Central memory CD4-positive, alpha-beta T cell (primary cell): Measurements from ENCODE around the gene CSK.

Experiments used
- DNase-seq: peaks from one replicate; pipeline ENCODE4 v3.0.0; 2022

Gene CSK

GRCh38 chr15:74845208-74845568 is 63.3 kb downstream of the CSK start:
- DNase-seq = peak; percentile 55

GRCh38 chr15:74845581-74845980 is 63.7 kb downstream of the CSK start:
- peak; percentile 25 for DNase-seq

GRCh38 chr15:74847432-74847831 is 65.6 kb downstream of the CSK start:
- no peak for DNase-seq

- DNase-seq = no peak
Measured at GRCh38 chr15:74850393-74850792, 68.5 kb downstream of the CSK start.

GRCh38 chr15:74851960-74852359 is 70.1 kb downstream of the CSK start:
- no peak for DNase-seq
